Epithelial cell of proximal tubule (primary cell): ENCODE results near the gene GORASP1. TPM values are rescaled to one million over a fixed set of nuclear protein-coding genes. Genes with fewer than 3 reads are reported as not detected.

ENCODE experiments used
- DNase-seq: peaks from one replicate; pipeline ENCODE4 v3.0.0-alpha.2; 2011; ENCODE audit warnings: low read depth
- H3K4me3 ChIP-seq: 2 replicates; pipeline ENCODE4 v1.5.1; 2011; ENCODE audit warnings: low read depth, mild to moderate bottlenecking, low read length
- CTCF ChIP-seq: conservative IDR thresholded peaks from 2 replicates; pipeline ENCODE4 v1.5.1; 2012; ENCODE audit warnings: low read depth, mild to moderate bottlenecking, low read length
- total RNA-seq: library from RNA; depleted of rRNA; stranded (reverse); fragments of >200 nt; gene quantifications from 2 replicates; pipeline ENCODE4 v1.2.3, GENCODE V29; 2015

The GORASP1 gene
- total RNA-seq, 1 donor from 2014 or later = 17.6 TPM

- no peak for DNase-seq
- H3K4me3 ChIP-seq = no peak overlapping the region
- TF ChIP-seq CTCF = no peak
Measured at GRCh38 chr3:39080026-39080425, 27.4 kb downstream of the GORASP1 start.

GRCh38 chr3:39079530-39079929, 27.9 kb downstream of the GORASP1 start:
- no peak overlapping the region for H3K4me3 ChIP-seq
- no peak for DNase-seq
- no peak for TF ChIP-seq CTCF

- no peak for DNase-seq
- H3K4me3 ChIP-seq = no peak overlapping the region
- no peak for TF ChIP-seq CTCF
Measured at GRCh38 chr3:39075910-39076309, 31.5 kb downstream of the GORASP1 start.

GRCh38 chr3:39068556-39068955, 38.9 kb downstream of the GORASP1 start:
- no peak for TF ChIP-seq CTCF
- DNase-seq = no peak
- no peak overlapping the region for H3K4me3 ChIP-seq

- no peak overlapping the region for H3K4me3 ChIP-seq
- DNase-seq = no peak
- TF ChIP-seq CTCF = no peak
Measured at GRCh38 chr3:39067286-39067685, 40.1 kb downstream of the GORASP1 start.

GRCh38 chr3:39065197-39065596, 42.2 kb downstream of the GORASP1 start:
- no peak for DNase-seq
- H3K4me3 ChIP-seq = no peak overlapping the region
- TF ChIP-seq CTCF = peak; percentile 66

GRCh38 chr3:39064646-39065045, 42.8 kb downstream of the GORASP1 start:
- DNase-seq = peak; percentile 48

More at GRCh38 chr3:39064646-39065045, 42.8 kb downstream of the GORASP1 start:
- no peak overlapping the region for H3K4me3 ChIP-seq
- no peak for TF ChIP-seq CTCF
